B cell (primary cell): ENCODE results near the gene RFT1. TPM values are rescaled to one million over a fixed set of nuclear protein-coding genes. Genes with fewer than 3 reads are reported as not detected.

Experiments used
- ATAC-seq: fragments of 200-7000 bp; cut with Tn5 transposase; one replicate; pipeline ENCODE4 v1.10.0; 2021; ENCODE audit warnings: low read depth, mild to moderate bottlenecking, moderate number of reproducible peaks, moderate library complexity
- CTCF ChIA-PET: fragments of 350-600 bp; sonication (Branson Sonifier 250); formaldehyde crosslinking; loops from one replicate; lab custom pipeline; 2021; ENCODE audit warnings: antibody characterized with exemption, inconsistent platforms; lab: Charles Lee
- POLR2A ChIA-PET: fragments of 350-600 bp; sonication (Branson Sonifier 250); formaldehyde crosslinking; loops from one replicate; lab custom pipeline; 2021; ENCODE audit warnings: antibody characterized with exemption; lab: Charles Lee
- DNase-seq: peaks from one replicate; pipeline ENCODE4 v3.0.0; 2013
- H2AFZ ChIP-seq: 2 replicates; pipeline ENCODE4 v1.6.1; 2012; ENCODE audit warnings: mild to moderate bottlenecking, low read depth, low read length; ENCODE audit not compliant: insufficient read depth, poor library complexity, severe bottlenecking
- H3K27ac ChIP-seq, 2 donors: 1 replicate in 1 of 2; 2 replicates in 1 of 2; pipeline ENCODE4 v1.5.1; 2012 to 2013; ENCODE audit warnings: low read length in 2 of 2, mild to moderate bottlenecking in 2 of 2, moderate library complexity in 1 of 2
- H3K27me3 ChIP-seq, 4 experiments: fragments of 200-600 bp in 1 of 4; sonication (generic) in 1 of 4; replicated peaks in 1 of 4; 1 replicate in 2 of 4; 2 replicates in 2 of 4; pipeline versions ENCODE4 v1.6.1 to v1.7.0; 2013 to 2016; ENCODE audit warnings: low read length in 3 of 4, mild to moderate bottlenecking in 2 of 4, mixed read lengths in 1 of 4, moderate library complexity in 1 of 4; ENCODE audit not compliant: insufficient read depth in 4 of 4, control insufficient read depth in 3 of 4; ENCODE audit errors: control extremely low read depth in 1 of 4
- H3K36me3 ChIP-seq, 2 experiments: replicated peaks in 1 of 2; 1 replicate in 1 of 2; 2 replicates in 1 of 2; pipeline versions ENCODE4 v1.6.1 to v1.7.1; 2013; ENCODE audit warnings: low read length in 1 of 2; ENCODE audit not compliant: insufficient read depth in 2 of 2, control insufficient read depth in 1 of 2; ENCODE audit errors: control extremely low read depth in 1 of 2, extremely low read depth in 1 of 2
- H3K4me1 ChIP-seq, 2 donors: fragments of 200-600 bp in 1 of 2; sonication (generic) in 1 of 2; 1 replicate in 1 of 2; 2 replicates in 1 of 2; pipeline versions ENCODE4 v1.5.1 to v1.6.1; 2013 to 2017; ENCODE audit warnings: low read length in 2 of 2; ENCODE audit not compliant: control insufficient read depth in 2 of 2, insufficient read depth in 2 of 2
- H3K4me2 ChIP-seq: replicated peaks from 2 replicates; pipeline ENCODE3; 2012; ENCODE audit warnings: mild to moderate bottlenecking, low read depth, low read length; ENCODE audit not compliant: poor library complexity, severe bottlenecking
- H3K4me3 ChIP-seq, 5 experiments: fragments of 200-600 bp in 1 of 5; sonication (generic) in 1 of 5; 1 replicate in 3 of 5; 2 replicates in 2 of 5; pipeline versions ENCODE4 v1.5.1 to v1.7.0; 2011 to 2016; ENCODE audit warnings: low read length in 4 of 5, mild to moderate bottlenecking in 4 of 5, low read depth in 2 of 5, control low read depth in 1 of 5, moderate library complexity in 1 of 5; ENCODE audit not compliant: insufficient read depth in 1 of 5; ENCODE audit errors: control extremely low read depth in 1 of 5, extremely low read depth in 1 of 5
- H3K79me2 ChIP-seq: fragments of 200-600 bp; sonication (generic); one replicate; pipeline ENCODE4 v1.6.0; 2016; ENCODE audit warnings: low read length; ENCODE audit not compliant: control insufficient read depth, insufficient read depth
- H3K9ac ChIP-seq: fragments of 200-600 bp; sonication (generic); 2 replicates; pipeline ENCODE4 v1.6.1; 2017; ENCODE audit warnings: mild to moderate bottlenecking, low read length, moderate library complexity
- H3K9me3 ChIP-seq, 3 donors: one replicate each; pipeline versions ENCODE4 v1.6.1 to v1.7.1; 2013; ENCODE audit warnings: low read length in 2 of 3; ENCODE audit not compliant: control insufficient read depth in 2 of 3, insufficient read depth in 1 of 3; ENCODE audit errors: control extremely low read depth in 1 of 3
- H4K20me1 ChIP-seq: 2 replicates; pipeline ENCODE4 v1.6.0; 2012; ENCODE audit warnings: mild to moderate bottlenecking, low read length; ENCODE audit not compliant: insufficient read depth, control insufficient read depth, poor library complexity, severe bottlenecking
- H3K27ac Mint-ChIP-seq: one replicate; pipeline ENCODE4 v1.8.0; 2021; ENCODE audit warnings: mixed read lengths
- H3K27me3 Mint-ChIP-seq: one replicate; pipeline ENCODE4 v1.8.0; 2021; ENCODE audit warnings: mixed read lengths
- H3K4me1 Mint-ChIP-seq: one replicate; pipeline ENCODE4 v1.8.0; 2021; ENCODE audit warnings: mixed read lengths
- H3K4me3 Mint-ChIP-seq: one replicate; pipeline ENCODE4 v1.8.0; 2021; ENCODE audit warnings: mixed read lengths
- H3K9me3 Mint-ChIP-seq: one replicate; pipeline ENCODE4 v1.8.0; 2022; ENCODE audit warnings: mixed read lengths; ENCODE audit not compliant: insufficient read depth
- EZH2 ChIP-seq: IDR thresholded peaks from 2 replicates; pipeline ENCODE4 v1.6.1; 2012; ENCODE audit warnings: borderline replicate concordance, low read depth, mild to moderate bottlenecking, moderate library complexity, low read length; ENCODE audit not compliant: insufficient read depth, poor library complexity, severe bottlenecking
- WGBS: methylation state at CpG from one replicate; pipeline ENCODE4 v1.1.5; 2013; ENCODE audit warnings: missing lambda C conversion rate; ENCODE audit not compliant: insufficient coverage; 5-methylcytosine and 5-hydroxymethylcytosine counted together
- intact Hi-C: fragments of 100-400 bp; cut with micrococcal nuclease; formaldehyde crosslinking; loops from one replicate; pipeline ENCODE4 v1.10.0; 2022
- polyA plus RNA-seq: library from polyadenylated mRNA; depleted of rRNA; stranded (reverse); fragments of >200 nt; gene quantifications from 2 replicates; pipeline ENCODE4 v1.2.3, GENCODE V29; 2012
- total RNA-seq, 2 donors: library from RNA; stranded (reverse); fragments of 120-200 nt in 1 of 2; gene quantifications; 1 replicate in 1 of 2; 2 replicates in 1 of 2; pipeline versions ENCODE4 v1.2.3 to v1.2.4, GENCODE V29; 2013 to 2022
- TF ChIP-seq, protein P1 (sequence below): fragments of 200-600 bp; IDR thresholded peaks from one replicate; pipeline ENCODE4 v1.8.0; 2022; ENCODE audit warnings: antibody characterized with exemption, mild to moderate bottlenecking

RFT1 gene
- total and polyA plus RNA-seq, 2 donors (not counting 1 experiment from before 2014, with no cell fraction given): 12.1 to 28.9 TPM

DNA sequence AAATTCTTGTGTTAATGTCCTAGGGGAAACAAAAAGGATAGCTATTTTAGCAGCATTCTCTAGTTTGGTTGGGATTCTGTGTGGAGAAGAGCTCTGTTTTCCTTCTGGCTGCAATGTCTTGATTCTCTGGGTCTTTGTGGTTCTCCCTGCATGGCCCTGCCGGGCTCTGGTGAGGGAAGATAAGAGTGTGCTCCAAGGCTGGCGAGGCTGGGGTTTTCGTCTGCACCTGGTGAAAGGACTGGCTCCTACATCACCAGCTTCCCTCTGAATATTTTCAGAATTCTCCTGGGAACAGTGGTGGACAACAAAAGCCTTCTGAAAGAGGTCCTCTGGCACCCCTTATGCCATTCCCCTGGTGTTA is 46.3 kb downstream of the RFT1 start:
- no peak overlapping the region for H3K4me3 Mint-ChIP-seq
- H3K9me3 ChIP-seq: no peaks in the 10 kb centered on the region
- H2AFZ ChIP-seq: no peak overlapping the region
- no peak for ATAC-seq
- no peak overlapping the region for H3K27ac ChIP-seq
- intact Hi-C loops: no loop called here
- no peaks in the 10 kb centered on the region for H3K79me2 ChIP-seq
- H3K9ac ChIP-seq: no peak overlapping the region
- H3K36me3 ChIP-seq: peaks cover 0 to 9% of the 10 kb centered on the region in 2 experiments
- H3K4me3 ChIP-seq: no peak overlapping the region
- no peak overlapping the region for H3K27ac Mint-ChIP-seq
- no peak for DNase-seq
- H3K27me3 ChIP-seq: no peaks in the 10 kb centered on the region
- H4K20me1 ChIP-seq: no peaks in the 10 kb centered on the region
- CTCF ChIA-PET: no interaction called here
- no peaks in the 10 kb centered on the region for H3K4me1 ChIP-seq
- no peak for TF ChIP-seq EZH2
- TF ChIP-seq, protein P1, sequence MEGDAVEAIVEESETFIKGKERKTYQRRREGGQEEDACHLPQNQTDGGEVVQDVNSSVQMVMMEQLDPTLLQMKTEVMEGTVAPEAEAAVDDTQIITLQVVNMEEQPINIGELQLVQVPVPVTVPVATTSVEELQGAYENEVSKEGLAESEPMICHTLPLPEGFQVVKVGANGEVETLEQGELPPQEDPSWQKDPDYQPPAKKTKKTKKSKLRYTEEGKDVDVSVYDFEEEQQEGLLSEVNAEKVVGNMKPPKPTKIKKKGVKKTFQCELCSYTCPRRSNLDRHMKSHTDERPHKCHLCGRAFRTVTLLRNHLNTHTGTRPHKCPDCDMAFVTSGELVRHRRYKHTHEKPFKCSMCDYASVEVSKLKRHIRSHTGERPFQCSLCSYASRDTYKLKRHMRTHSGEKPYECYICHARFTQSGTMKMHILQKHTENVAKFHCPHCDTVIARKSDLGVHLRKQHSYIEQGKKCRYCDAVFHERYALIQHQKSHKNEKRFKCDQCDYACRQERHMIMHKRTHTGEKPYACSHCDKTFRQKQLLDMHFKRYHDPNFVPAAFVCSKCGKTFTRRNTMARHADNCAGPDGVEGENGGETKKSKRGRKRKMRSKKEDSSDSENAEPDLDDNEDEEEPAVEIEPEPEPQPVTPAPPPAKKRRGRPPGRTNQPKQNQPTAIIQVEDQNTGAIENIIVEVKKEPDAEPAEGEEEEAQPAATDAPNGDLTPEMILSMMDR: no peak
- POLR2A ChIA-PET: interaction anchor here (0.7 kb wide), 1 partner anchor 12 kb away, joined by 3 read pairs; no protein-coding TSS in a partner anchor
- H3K27me3 Mint-ChIP-seq: no peaks in the 10 kb centered on the region
- no peaks in the 10 kb centered on the region for H3K9me3 Mint-ChIP-seq
- H3K4me1 Mint-ChIP-seq: no peaks in the 10 kb centered on the region
- no peak overlapping the region for H3K4me2 ChIP-seq
- WGBS: 43% methylated on average over 2 of the region's 3 CpGs

GRCh38 chr3:53083521-53083920 is 46.7 kb downstream of the RFT1 start:
- Histone ChIP-seq H3K27ac (no peak overlapping the region), H3K36me3 (peaks cover 0 to 9% of the 10 kb centered on the region in 2 experiments), H3K4me2 (no peak overlapping the region), H2AFZ (no peak overlapping the region), H3K9ac (no peak overlapping the region), H3K79me2 (no peaks in the 10 kb centered on the region), H3K4me3 (no peak overlapping the region), H3K4me1 (no peaks in the 10 kb centered on the region), H4K20me1 (no peaks in the 10 kb centered on the region), H3K27me3 (no peaks in the 10 kb centered on the region), H3K9me3 (no peaks in the 10 kb centered on the region)
- Mint-ChIP-seq H3K27me3 (no peaks in the 10 kb centered on the region), H3K4me3 (no peak overlapping the region), H3K4me1 (no peaks in the 10 kb centered on the region), H3K9me3 (no peaks in the 10 kb centered on the region), H3K27ac (no peak overlapping the region)
- 61% methylated on average over 5 of the region's 8 CpGs for WGBS
- DNase-seq: no peak
- TF ChIP-seq EZH2: no peak
- TF ChIP-seq, protein P1: no peak
- CTCF ChIA-PET: interaction anchor here (0.6 kb wide), 1 partner anchor 155 kb away, joined by 3 read pairs; no protein-coding TSS in a partner anchor
- no peak for ATAC-seq
- intact Hi-C loops: no loop called here
- POLR2A ChIA-PET: interaction anchor here (0.7 kb wide), 1 partner anchor 11 kb away, joined by 3 read pairs; no protein-coding TSS in a partner anchor
